Measurements from ENCODE around the gene APBB1. TPM values are rescaled to one million over a fixed set of nuclear protein-coding genes. Genes with fewer than 3 reads are reported as not detected.

APBB1 gene
- total and polyA plus RNA-seq, 10 of the 15 experiments (the other 5 are each of a cell fraction or from before 2014, with no cell fraction given): 0.31 to 10.6 (median 5.4) TPM

GRCh38 chr11:6390718-6391469, 28.0 kb downstream of the APBB1 start (continued):
- no peak for TF ChIP-seq RELA (IDR thresholded peaks at IDR 0.05; ENCODE audit: borderline replicate concordance, partially characterized antibody)

- no peaks in the 10 kb centered on the region for H4K20me1 ChIP-seq (ENCODE audit: control insufficient read depth, insufficient read depth)
- no peaks in the 10 kb centered on the region for H3K79me2 ChIP-seq (ENCODE audit: control insufficient read depth, insufficient read depth, low read length)
- ChIA-PET CTCF (interaction anchor here (0.8 to 4.2 kb wide), 8 partner anchors 9 to 115 kb away, joined by 3 to 22 read pairs (median 6); no protein-coding TSS in a partner anchor), SMC1A (ENCODE audit: uncharacterized antibody, unreplicated experiment) (interaction anchor here (0.9 to 3.1 kb wide), 5 partner anchors 11 to 67 kb away, joined by 3 to 19 read pairs (median 4); no protein-coding TSS in a partner anchor), POLR2A (interaction anchor here (0.8 to 3.6 kb wide), 10 partner anchors 10 to 229 kb away, joined by 3 to 21 read pairs (median 4); partner anchors contain the start of genes ARFIP2, TIMM10B, TPP1 and TRIM3), RAD21 (ENCODE audit: unreplicated experiment) (interaction anchor here (0.8 to 2.5 kb wide), 13 partner anchors 11 to 357 kb away, joined by 3 to 16 read pairs (median 4); partner anchors contain the start of genes ARFIP2, HPX, MRPL17 and TIMM10B)
- FAIRE-seq (peak; percentile 83), ATAC-seq (peak; percentile 98), DNase-seq (ENCODE audit: low read depth, low spot score) (peak; percentile 66)
- peak within 1 kb of the TSS; percentile 93 for H3K4me2 ChIP-seq (ENCODE audit: control insufficient read depth, insufficient read depth)
- intact Hi-C loops (cut with micrococcal nuclease; ENCODE audit: unreplicated experiment) (loop anchor here (10.0 kb wide), 1 partner anchor 215 kb away; the partner anchor contains the start of genes ILK and RRP8), in situ Hi-C loops (cut with MboI) (loop anchor here (10.0 kb wide), 1 partner anchor 285 kb away; no protein-coding TSS in a partner anchor)
- peak within 1 kb of the TSS; percentile 90 for H3K4me3 ChIP-seq
- WGBS (ENCODE audit: insufficient coverage, insufficient replicate concordance, low lambda C conversion rate, missing lambda C conversion rate): 1% methylated on average over 50 of the region's 63 CpGs
- H3K9ac ChIP-seq (ENCODE audit: control insufficient read depth, insufficient read depth, low read length): peak within 1 kb of the TSS; percentile 83
- H3K27me3 ChIP-seq (replicated peaks in 1 of 2; ENCODE audit: control insufficient read depth in 2 of 2, insufficient read depth in 2 of 2, low read length in 1 of 2): no peaks in the 10 kb centered on the region
- H3K27ac ChIP-seq (ENCODE audit: control insufficient read depth, insufficient read depth): peak within 1 kb of the TSS; percentile 64
- H2AFZ ChIP-seq (ENCODE audit: control insufficient read depth, low read depth, low read length): peak within 1 kb of the TSS; percentile 97
- BruUV-seq (replicated peaks): no TSS peak
- H3K36me3 ChIP-seq (ENCODE audit: control insufficient read depth in 2 of 2, insufficient read depth in 2 of 2, low read length in 1 of 2): no peaks in the 10 kb centered on the region
- no peaks in the 10 kb centered on the region for H3K9me3 ChIP-seq (replicated peaks; ENCODE audit: control insufficient read depth, insufficient read depth, low read length)
- H3K4me1 ChIP-seq (ENCODE audit: control insufficient read depth, insufficient read depth, low read length): peaks cover 6% of the 10 kb centered on the region
- TF ChIP-seq STAT3 (IDR thresholded peaks at IDR 0.05; ENCODE audit: low read depth, low read length): no peak
- 0 out of 2 replicates have a peak, but pooled peaks have one; percentile 9 for TF ChIP-seq MEF2A (IDR thresholded peaks at IDR 0.05; ENCODE audit: insufficient read depth, low read depth, low read length)
- TF ChIP-seq TCF3 (IDR thresholded peaks at IDR 0.05; ENCODE audit: borderline replicate concordance, insufficient read depth, low read depth, low read length): no peak
- TF ChIP-seq BHLHE40 (IDR thresholded peaks at IDR 0.05; ENCODE audit: borderline replicate concordance in 1 of 2, low read depth in 2 of 2, low read length in 1 of 2): peak; percentile 97 to 99
- TF ChIP-seq GATAD2B (conservative IDR thresholded peaks at IDR 0.05; ENCODE audit: low read depth): peak; percentile 57; the same call in 1 of the 2 replicates
- TF ChIP-seq LARP7 (IDR thresholded peaks at IDR 0.05): peak; percentile 70; the same call in 1 of the 2 replicates
- 0 out of 2 replicates have a peak, but pooled peaks have one; percentile 40 for TF ChIP-seq RB1 (IDR thresholded peaks at IDR 0.05; ENCODE audit: borderline replicate concordance)
- no peak for TF ChIP-seq POLR2AphosphoS2 (IDR thresholded peaks at IDR 0.05; ENCODE audit: low read depth, low read length)
- peak; percentile 75; the same call in 1 of the 2 replicates for TF ChIP-seq PML (IDR thresholded peaks at IDR 0.05; ENCODE audit: low read length)
- peak; percentile 55; the same call in 1 of the 2 replicates for TF ChIP-seq POLR2AphosphoS5 (IDR thresholded peaks at IDR 0.05; ENCODE audit: low read length)
- TF ChIP-seq ATF7 (IDR thresholded peaks at IDR 0.05; ENCODE audit: low read depth): peak; percentile 84
- no peak for TF ChIP-seq REST (IDR thresholded peaks at IDR 0.05; ENCODE audit: low read depth, low read length)
These were observed 28.8 kb downstream of the APBB1 start, which contains the start of gene SMPD1 for GRCh38 chr11:6389905-6390717. Gene SMPD1, plus strand, starts transcription at chr11:6390474. Its CDS starts 125 bp downstream, at chr11:6390599.

Measured in GM12878 (cell line).